ENCODE measurements around the gene MEAF6. TPM values are rescaled to one million over a fixed set of nuclear protein-coding genes. Genes with fewer than 3 reads are reported as not detected.
A peak's percentile ranks its signal among the peaks of the same experiment; 100 is the strongest.

Gene MEAF6
- total and polyA plus RNA-seq, 2 donors (not counting 3 experiments of a cell fraction or from before 2014, with no cell fraction given), result 28.0 to 62.5 TPM

DNA sequence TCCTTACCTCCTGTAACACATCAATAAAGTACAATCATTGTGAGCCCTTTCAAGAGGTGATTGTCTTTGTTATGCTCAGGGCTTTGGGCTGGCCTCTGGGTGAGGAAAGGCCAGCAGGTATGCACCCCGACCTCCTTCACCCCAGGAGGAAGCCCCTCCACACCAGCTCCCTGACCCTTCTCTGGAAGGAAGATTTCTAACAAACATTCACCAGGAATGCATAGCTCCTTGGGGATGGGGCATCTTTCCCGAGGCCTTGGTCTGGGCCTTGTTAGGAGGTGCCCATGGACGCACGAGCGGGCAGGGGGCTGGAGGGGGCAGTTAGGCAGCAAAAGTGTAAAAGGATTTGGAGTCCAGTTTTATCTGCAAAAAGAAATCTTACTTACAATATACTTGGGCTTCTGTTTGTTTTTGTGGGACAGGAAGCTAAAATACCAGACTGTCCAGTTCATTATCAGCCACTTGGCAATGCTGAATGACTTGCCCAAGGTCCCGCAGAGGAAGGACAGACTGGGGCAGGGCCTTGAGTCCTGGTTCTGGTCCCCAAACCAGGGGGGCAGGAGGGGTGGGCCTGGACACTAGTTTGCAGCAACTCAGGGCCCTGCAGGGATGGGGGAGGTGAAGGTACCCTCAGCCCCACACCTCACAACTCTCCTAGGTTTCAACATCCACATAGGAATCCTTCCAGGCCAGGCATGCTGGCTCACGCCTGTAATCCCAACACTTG lies 30.1 kb downstream of the MEAF6 start:
- H3K4me1 ChIP-seq (ENCODE audit: control insufficient read depth, extremely low read depth, insufficient read depth, low read length), result peaks cover 10% of the 10 kb centered on the region
- TF ChIP-seq GATA2 (IDR thresholded peaks at IDR 0.05; ENCODE audit: insufficient read depth, insufficient read length, low read depth, low read length), result no peak
- TF ChIP-seq, protein P1, sequence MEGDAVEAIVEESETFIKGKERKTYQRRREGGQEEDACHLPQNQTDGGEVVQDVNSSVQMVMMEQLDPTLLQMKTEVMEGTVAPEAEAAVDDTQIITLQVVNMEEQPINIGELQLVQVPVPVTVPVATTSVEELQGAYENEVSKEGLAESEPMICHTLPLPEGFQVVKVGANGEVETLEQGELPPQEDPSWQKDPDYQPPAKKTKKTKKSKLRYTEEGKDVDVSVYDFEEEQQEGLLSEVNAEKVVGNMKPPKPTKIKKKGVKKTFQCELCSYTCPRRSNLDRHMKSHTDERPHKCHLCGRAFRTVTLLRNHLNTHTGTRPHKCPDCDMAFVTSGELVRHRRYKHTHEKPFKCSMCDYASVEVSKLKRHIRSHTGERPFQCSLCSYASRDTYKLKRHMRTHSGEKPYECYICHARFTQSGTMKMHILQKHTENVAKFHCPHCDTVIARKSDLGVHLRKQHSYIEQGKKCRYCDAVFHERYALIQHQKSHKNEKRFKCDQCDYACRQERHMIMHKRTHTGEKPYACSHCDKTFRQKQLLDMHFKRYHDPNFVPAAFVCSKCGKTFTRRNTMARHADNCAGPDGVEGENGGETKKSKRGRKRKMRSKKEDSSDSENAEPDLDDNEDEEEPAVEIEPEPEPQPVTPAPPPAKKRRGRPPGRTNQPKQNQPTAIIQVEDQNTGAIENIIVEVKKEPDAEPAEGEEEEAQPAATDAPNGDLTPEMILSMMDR (IDR thresholded peaks at IDR 0.05; ENCODE audit: extremely low read depth in 1 of 2, insufficient read depth in 1 of 2, low read depth in 1 of 2, low read length in 2 of 2), result no peak
- no peak for TF ChIP-seq MAX (IDR thresholded peaks at IDR 0.05; ENCODE audit: insufficient read depth, insufficient read length)
- TF ChIP-seq FOS (IDR thresholded peaks at IDR 0.05; ENCODE audit: borderline replicate concordance, insufficient read depth, low read length), result no peak
- no peak for TF ChIP-seq POLR2AphosphoS5 (IDR thresholded peaks at IDR 0.05; ENCODE audit: insufficient read depth, low read depth, low read length)
- no peak for TF ChIP-seq JUN (IDR thresholded peaks at IDR 0.05; ENCODE audit: borderline replicate concordance, insufficient read depth, insufficient read length, low read depth)
- TF ChIP-seq MYC (IDR thresholded peaks at IDR 0.05; ENCODE audit: low read depth, low read length), result no peak
- TF ChIP-seq POLR2A (IDR thresholded peaks at IDR 0.05; ENCODE audit: low read depth, low read length), result no peak
- no peak for TF ChIP-seq EZH2 (IDR thresholded peaks at IDR 0.05; ENCODE audit: borderline replicate concordance, low read depth, low read length, severe bottlenecking)
- intact Hi-C loops (cut with micrococcal nuclease) (no loop called here), dilution Hi-C loops (cut with MboI; ENCODE audit: extremely low pct_ligation_motif_present, low sequenced_read_pairs) (no loop called here)
- peak; percentile 40 for FAIRE-seq
- H3K36me3 ChIP-seq (ENCODE audit: control insufficient read depth in 2 of 2, extremely low read depth in 1 of 2, insufficient read depth in 2 of 2, low read length in 2 of 2), result peaks cover 10 to 36% of the 10 kb centered on the region in 2 experiments
- H4K20me1 ChIP-seq (replicated peaks; ENCODE audit: control insufficient read depth, extremely low read depth, insufficient read depth, low read length), result no peaks in the 10 kb centered on the region
- H3K79me2 ChIP-seq (ENCODE audit: control insufficient read depth, insufficient read depth, low read length), result peaks cover 13% of the 10 kb centered on the region
- DNase-seq (ENCODE audit: low read depth, low spot score), result no peak
- H3K4me3 ChIP-seq (replicated peaks in 1 of 3; ENCODE audit: insufficient read depth in 1 of 3, low read depth in 1 of 3, low read length in 3 of 3), result no peak overlapping the region
- H3K9ac ChIP-seq (replicated peaks; ENCODE audit: extremely low read depth, insufficient read depth, low read length), result no peak overlapping the region
- no peaks in the 10 kb centered on the region for H3K27me3 ChIP-seq (ENCODE audit: control insufficient read depth in 2 of 2, insufficient read depth in 2 of 2, low read length in 2 of 2)
- no peaks in the 10 kb centered on the region for H3K9me1 ChIP-seq (replicated peaks; ENCODE audit: control insufficient read depth, extremely low read depth, insufficient read depth, low read length)
- ChIA-PET POLR2A (interaction anchor here (3.6 kb wide), 1 partner anchor 9 kb away, joined by 27 read pairs; the partner anchor contains the start of gene ZC3H12A), CTCF (interaction anchor here (4.5 to 8.0 kb wide), 2 partner anchors 9 to 28 kb away, joined by 158 to 337 read pairs; partner anchors contain the start of gene ZC3H12A)
- no TSS peak for BruUV-seq (replicated peaks)
- H3K9me3 ChIP-seq (replicated peaks; ENCODE audit: control insufficient read depth, insufficient read depth, low read length), result no peaks in the 10 kb centered on the region
- no peak overlapping the region for H2AFZ ChIP-seq (ENCODE audit: low read depth, low read length)
- no peak overlapping the region for H3K27ac ChIP-seq (ENCODE audit: insufficient read depth, low read depth, low read length)
- H3K4me2 ChIP-seq (ENCODE audit: insufficient read depth, low read length), result no peak overlapping the region

All from endothelial cell of umbilical vein (primary cell).